Left ventricle myocardium inferior (tissue), 1 donor: ENCODE measurements around the gene REEP1. TPM values are rescaled to one million over a fixed set of nuclear protein-coding genes. Genes with fewer than 3 reads are reported as not detected.

ENCODE experiments used
- DNase-seq: peaks from one replicate; pipeline ENCODE4 v3.0.0-alpha.2; 2020
- H3K27ac ChIP-seq: fragments of 200-600 bp; replicated peaks from 2 replicates; pipeline ENCODE4 v1.8.0; 2021
- H3K27me3 ChIP-seq: fragments of 200-600 bp; 2 replicates; pipeline ENCODE4 v1.8.0; 2021; ENCODE audit warnings: low read depth
- H3K36me3 ChIP-seq: fragments of 200-600 bp; 2 replicates; pipeline ENCODE4 v1.8.0; 2021
- H3K4me1 ChIP-seq: fragments of 200-600 bp; 2 replicates; pipeline ENCODE4 v1.8.0; 2021
- H3K4me3 ChIP-seq: fragments of 200-600 bp; 2 replicates; pipeline ENCODE4 v1.8.0; 2021; ENCODE audit warnings: mild to moderate bottlenecking, moderate library complexity
- H3K9me3 ChIP-seq: fragments of 200-600 bp; replicated peaks from 2 replicates; pipeline ENCODE4 v1.8.0; 2021
- intact Hi-C: fragments of 100-400 bp; cut with micrococcal nuclease; formaldehyde crosslinking; loops from one replicate; pipeline ENCODE4 v1.11.0; 2022
- total RNA-seq: library from RNA; stranded (reverse); fragmentation: NEBNext Ultra II Directional; extraction: Animal tissue kit (Norgen Biotek cat#: 25700); gene quantifications from one replicate; pipeline ENCODE4 v1.2.1, GENCODE V29; 2021
- TF ChIP-seq, protein P1 (sequence below): fragments of 200-600 bp; IDR thresholded peaks from 2 replicates; pipeline ENCODE4 v1.8.0; 2021; ENCODE audit warnings: antibody characterized with exemption, mild to moderate bottlenecking, borderline replicate concordance
- donor health status: DM: no; HTN: yes; CAD: no; lungs with severe emphysema.

REEP1 gene
- total RNA-seq, 1 donor from 2014 or later, result 30.2 TPM

DNA sequence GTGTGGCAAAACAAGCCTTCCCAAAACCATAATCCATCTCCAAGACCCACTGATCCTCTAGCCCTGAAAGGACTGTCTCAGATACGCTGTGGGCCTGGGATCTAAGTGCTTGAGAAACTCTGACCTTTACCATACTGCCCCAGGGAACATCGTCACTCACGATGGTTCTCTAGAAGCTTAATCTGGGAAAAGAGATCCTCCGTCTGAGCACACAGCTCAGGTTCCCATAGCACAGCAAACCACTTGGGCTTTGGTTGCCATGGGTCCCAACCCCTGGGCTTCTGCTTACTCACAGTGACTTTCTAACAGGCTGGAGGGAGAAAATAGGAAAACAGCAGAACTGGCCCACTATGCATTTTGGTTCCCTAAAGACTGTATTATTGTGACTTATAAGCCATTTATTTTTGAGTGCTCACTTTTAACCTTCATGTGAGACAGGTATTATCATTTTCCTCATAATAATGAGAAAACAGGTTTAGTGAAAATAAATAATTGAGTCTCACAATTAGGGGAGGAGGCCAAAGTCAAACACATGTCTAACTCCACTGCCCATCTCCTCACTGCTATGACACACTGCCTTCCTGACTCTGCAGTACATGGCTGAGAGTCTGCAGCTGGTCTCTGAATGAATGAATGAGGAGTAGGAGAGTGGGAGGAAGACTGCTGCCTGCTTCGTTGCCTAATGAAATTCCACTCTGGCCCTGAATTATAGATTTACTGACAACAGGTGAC, 46.7 kb downstream of the REEP1 start:
- Histone ChIP-seq H3K27me3 (no peaks in the 10 kb centered on the region), H3K4me1 (peaks cover 58% of the 10 kb centered on the region), H3K36me3 (no peaks in the 10 kb centered on the region), H3K4me3 (no peak overlapping the region), H3K27ac (peak overlapping the region; percentile 67), H3K9me3 (no peaks in the 10 kb centered on the region)
- intact Hi-C loops, result no loop called here
- TF ChIP-seq, protein P1, sequence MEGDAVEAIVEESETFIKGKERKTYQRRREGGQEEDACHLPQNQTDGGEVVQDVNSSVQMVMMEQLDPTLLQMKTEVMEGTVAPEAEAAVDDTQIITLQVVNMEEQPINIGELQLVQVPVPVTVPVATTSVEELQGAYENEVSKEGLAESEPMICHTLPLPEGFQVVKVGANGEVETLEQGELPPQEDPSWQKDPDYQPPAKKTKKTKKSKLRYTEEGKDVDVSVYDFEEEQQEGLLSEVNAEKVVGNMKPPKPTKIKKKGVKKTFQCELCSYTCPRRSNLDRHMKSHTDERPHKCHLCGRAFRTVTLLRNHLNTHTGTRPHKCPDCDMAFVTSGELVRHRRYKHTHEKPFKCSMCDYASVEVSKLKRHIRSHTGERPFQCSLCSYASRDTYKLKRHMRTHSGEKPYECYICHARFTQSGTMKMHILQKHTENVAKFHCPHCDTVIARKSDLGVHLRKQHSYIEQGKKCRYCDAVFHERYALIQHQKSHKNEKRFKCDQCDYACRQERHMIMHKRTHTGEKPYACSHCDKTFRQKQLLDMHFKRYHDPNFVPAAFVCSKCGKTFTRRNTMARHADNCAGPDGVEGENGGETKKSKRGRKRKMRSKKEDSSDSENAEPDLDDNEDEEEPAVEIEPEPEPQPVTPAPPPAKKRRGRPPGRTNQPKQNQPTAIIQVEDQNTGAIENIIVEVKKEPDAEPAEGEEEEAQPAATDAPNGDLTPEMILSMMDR, result no peak
- peak; percentile 27 for DNase-seq

DNA sequence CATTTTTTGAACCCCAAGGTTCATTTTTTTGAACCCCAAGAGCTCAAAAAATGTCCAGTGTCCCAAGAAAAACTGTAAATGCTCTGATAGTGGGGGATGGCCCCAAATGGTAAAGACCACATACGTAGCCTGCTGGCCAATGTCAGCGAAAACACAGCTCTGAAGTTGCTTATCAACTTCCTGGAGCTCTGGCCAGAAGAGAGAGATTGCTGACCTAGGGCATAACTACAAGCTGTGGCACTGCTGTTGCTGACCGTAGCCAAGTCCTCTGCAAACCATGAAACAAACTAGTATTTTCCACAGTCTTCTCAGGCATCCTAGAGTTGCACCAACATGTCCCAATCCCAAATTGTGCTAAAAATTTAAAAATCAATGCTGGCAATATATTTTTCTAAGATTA, 50.9 kb downstream of the REEP1 start:
- Histone ChIP-seq H3K4me3 (no peak overlapping the region), H3K27ac (peak overlapping the region; percentile 26), H3K4me1 (peaks cover 77% of the 10 kb centered on the region), H3K36me3 (no peaks in the 10 kb centered on the region), H3K9me3 (no peaks in the 10 kb centered on the region), H3K27me3 (no peaks in the 10 kb centered on the region)
- no peak for DNase-seq
- TF ChIP-seq, protein P1, result no peak
- intact Hi-C loops, result no loop called here

DNA sequence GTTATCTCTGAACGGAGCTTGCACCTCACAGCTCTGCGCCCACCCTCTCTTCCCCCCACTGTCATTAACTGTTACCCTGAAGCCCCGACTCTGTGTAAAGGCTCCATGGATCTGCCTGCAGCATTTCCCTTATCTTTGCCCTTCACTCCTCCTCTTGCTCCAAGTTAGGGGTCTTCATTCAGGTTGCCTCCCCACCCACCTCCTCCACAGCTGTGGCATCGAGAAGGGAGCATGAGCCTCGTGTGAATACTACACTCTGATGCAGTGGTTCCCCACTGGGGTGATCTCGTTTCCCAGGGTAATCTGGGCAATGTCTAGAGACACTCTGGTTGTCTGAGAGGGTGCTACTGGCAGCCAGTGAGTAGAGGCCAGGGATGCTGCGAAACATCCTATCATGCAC, 51.4 kb downstream of the REEP1 start:
- no peaks in the 10 kb centered on the region for H3K36me3 ChIP-seq
- TF ChIP-seq, protein P1, result no peak
- H3K9me3 ChIP-seq, result no peaks in the 10 kb centered on the region
- H3K4me3 ChIP-seq, result no peak overlapping the region
- intact Hi-C loops, result no loop called here
- DNase-seq, result no peak
- H3K27ac ChIP-seq, result peak overlapping the region; percentile 26
- H3K27me3 ChIP-seq, result no peaks in the 10 kb centered on the region
- H3K4me1 ChIP-seq, result peaks cover 75% of the 10 kb centered on the region

DNA sequence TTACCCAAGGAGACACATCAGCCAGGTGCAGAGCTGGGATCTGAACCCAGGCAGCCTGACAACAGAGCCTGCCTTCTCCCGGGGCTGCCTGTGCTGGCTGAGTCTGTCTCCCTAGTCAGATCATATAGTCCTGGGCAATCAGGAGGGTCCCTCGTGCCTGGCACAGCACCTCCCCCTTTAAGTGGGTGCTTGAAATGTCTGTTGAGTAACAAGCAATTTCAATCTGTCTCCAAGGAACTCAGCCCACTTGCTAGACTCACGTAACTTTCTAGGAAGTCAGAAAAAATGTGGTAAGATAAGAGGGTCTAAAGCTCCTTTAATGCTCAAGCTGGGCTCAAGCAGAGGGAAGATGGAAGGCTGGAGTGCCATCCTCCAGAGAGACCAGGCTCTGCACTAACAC, 51.9 kb downstream of the REEP1 start:
- Histone ChIP-seq H3K4me3 (no peak overlapping the region), H3K36me3 (no peaks in the 10 kb centered on the region), H3K9me3 (no peaks in the 10 kb centered on the region), H3K27me3 (no peaks in the 10 kb centered on the region), H3K27ac (no peak overlapping the region), H3K4me1 (peaks cover 75% of the 10 kb centered on the region)
- no peak for DNase-seq
- TF ChIP-seq, protein P1, result no peak
- intact Hi-C loops, result no loop called here

DNA sequence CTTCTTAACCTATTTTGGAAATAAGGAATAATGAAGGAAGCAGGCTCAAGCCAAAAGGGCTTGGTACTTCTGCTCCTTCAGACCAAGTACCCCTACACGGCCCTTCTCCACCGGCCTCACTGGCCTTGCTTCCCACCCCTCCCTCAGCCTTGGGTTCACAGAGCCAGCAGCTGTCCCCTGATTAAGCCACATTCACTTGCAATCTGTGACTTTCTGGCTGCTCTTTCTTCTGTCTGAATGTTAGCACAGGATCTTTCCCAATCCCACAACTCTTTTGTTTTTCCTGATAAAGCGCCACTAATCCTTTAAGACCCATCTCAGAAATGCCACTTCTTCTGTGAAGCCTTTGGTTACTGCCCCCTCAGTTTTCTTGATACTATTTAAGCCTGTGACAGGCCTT, 52.4 kb downstream of the REEP1 start:
- H3K4me3 ChIP-seq, result no peak overlapping the region
- peaks cover 75% of the 10 kb centered on the region for H3K4me1 ChIP-seq
- intact Hi-C loops, result no loop called here
- peak overlapping the region; percentile 86 for H3K27ac ChIP-seq
- H3K36me3 ChIP-seq, result no peaks in the 10 kb centered on the region
- no peaks in the 10 kb centered on the region for H3K9me3 ChIP-seq
- TF ChIP-seq, protein P1, result no peak
- H3K27me3 ChIP-seq, result no peaks in the 10 kb centered on the region
- DNase-seq, result no peak
